Activated CD4-positive, alpha-beta T cell treated with anti-CD3 and anti-CD28 coated beads, Interleukin-2, amount 50 U/mL, for 16 hours (primary cell): ENCODE data around the gene SLC24A1.

Experiments
- DNase-seq: peaks from one replicate; pipeline ENCODE4 v3.0.0-alpha.2; 2020

SLC24A1 gene

DNA sequence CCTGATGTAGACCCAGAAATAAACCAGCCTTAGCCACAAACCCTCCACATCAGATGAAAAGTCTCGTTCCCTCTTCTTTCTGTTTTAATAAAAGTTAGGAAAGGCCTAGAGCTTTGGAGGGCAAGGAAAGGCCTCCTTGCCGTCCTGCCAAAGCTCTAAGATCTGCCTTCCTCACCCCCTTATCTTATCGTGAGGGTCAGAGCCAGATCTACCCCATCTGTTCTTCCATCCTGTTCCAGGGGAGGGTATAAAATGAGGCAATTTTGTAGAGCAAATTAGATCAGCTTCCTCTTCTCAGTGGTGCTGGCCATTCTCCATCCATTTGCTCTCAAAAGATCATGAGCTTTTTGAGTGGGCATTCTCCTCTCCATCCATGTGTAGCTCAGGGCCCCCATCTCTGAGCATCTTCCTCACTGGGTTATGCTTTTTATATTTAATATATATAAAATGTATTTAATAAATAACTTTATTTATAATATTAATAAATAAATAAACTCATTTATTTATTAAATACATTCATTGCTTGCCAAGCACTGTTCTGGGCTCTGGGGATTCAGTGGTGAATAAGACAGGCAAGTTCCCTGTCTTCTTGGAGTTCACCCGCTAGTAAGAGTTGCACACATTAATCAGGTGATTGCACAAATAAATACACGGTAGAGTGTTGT lies 2.0 kb upstream of the SLC24A1 start:
- no peak for DNase-seq

DNA sequence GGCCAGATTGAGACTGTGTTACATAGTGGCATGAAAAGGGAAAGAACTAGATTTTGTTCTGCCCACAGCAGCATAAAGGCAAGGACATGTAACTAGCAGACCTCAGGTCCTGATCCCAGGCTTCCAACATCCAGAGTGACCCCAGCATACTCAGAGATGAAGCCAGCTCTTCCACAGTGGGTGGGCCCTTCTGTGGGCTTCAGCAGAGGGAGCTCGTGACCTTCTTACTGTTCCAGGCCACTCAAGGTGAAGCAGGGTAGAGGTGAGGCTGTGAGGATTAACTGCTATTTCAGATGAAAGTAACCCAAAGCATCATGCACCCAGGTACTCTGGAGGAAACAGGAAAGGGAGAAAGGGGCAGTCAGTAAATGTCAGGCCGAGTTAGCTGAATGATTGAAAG lies 905 bp upstream of the SLC24A1 start:
- DNase-seq, result no peak

DNA sequence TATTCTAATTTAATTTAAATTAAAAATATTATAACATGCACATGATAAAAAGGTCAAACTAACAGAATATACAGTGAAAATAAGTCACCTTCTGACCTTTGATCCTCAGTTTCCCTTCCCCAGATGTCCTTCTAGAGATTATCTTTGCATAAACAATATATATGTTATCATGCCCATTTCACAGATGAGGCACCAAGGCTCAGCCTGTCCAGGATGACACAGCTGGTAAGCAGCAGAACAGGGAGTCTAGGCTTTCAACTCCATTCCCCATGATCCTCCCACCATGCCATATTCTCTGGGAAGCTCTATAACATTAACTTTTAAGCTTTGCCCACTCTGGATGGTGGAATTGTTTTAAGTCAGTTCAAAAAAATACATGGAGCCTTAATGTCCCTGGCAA lies 1.4 kb downstream of the SLC24A1 start:
- DNase-seq, result no peak

DNA sequence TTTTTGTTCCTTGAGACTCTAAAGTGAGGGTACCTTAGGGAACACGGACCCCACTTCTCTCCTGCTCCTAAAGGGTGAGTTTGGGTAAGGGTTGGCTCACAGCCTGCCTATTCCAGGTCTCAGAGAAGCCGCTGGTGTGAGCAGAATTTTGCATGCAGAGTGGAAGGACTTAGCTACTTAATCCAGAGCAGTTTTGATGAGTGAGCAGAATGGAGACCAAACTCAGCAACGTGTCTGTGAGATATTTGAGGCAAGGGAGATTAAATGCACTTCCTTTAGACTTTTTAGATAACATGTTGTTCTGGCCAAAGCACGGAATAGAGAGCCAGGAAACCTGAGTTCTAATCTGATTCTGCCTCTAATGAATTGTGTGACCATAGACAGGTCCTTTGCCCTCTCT lies 5.1 kb downstream of the SLC24A1 start:
- DNase-seq, result no peak

DNA sequence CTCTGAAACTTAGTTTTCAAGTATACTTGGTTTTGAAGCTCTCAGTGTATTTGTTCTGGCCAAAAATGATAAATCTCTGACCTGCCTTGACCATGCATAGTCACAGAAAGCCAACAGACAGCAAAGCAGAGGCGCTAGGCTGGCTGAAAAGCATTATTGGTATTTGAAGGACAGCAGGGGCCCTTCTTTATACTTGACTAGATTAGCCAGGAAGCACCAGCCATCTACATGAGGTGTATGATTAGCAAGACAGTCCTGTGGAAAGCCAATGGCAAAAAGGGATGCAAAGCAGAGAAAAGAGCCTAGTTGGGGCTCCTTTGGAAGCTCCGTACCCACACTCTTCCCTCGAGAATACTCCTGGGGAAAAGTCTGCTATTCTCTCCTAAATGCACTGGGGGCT lies 7.8 kb downstream of the SLC24A1 start:
- DNase-seq, result no peak

DNA sequence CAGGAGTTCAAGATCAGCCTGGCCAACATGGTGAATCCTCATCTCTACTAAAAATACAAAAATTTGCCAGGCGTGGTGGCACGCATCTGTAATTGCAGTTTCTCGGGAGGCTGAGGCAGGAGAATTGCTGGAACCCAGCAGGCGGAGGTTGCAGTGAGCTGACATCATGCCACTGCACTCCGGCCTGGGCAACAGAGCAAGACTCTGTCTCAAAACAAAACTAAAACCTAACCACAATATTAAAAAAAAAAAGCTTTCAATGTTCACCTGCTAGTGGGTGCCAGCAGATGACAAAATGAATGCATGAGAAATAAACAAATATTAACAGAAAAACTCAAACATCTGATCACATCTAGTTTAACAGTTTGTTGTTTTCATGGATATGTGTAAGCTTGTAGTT lies 9.0 kb downstream of the SLC24A1 start:
- DNase-seq, result peak; percentile 64

DNA sequence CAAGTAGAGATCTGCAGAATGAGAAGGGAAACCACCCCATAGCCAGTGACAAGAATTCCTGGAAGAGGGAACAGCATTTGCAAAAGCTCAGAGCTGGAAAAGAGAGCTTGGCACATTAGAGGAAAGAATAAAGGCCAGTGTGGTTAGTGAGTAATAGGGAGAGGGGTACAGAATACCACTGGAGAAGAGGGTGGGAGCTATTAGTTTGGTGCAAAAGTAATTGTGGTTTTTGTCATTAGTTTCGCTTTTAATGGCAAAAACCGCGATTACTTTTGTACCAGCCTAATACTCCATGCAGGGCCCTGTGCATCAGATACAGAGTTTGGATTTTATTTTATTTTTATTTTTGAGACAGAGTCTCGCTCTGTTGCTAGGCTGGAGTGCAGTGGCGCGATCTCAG lies 9.8 kb downstream of the SLC24A1 start:
- peak; percentile 45 for DNase-seq

DNA sequence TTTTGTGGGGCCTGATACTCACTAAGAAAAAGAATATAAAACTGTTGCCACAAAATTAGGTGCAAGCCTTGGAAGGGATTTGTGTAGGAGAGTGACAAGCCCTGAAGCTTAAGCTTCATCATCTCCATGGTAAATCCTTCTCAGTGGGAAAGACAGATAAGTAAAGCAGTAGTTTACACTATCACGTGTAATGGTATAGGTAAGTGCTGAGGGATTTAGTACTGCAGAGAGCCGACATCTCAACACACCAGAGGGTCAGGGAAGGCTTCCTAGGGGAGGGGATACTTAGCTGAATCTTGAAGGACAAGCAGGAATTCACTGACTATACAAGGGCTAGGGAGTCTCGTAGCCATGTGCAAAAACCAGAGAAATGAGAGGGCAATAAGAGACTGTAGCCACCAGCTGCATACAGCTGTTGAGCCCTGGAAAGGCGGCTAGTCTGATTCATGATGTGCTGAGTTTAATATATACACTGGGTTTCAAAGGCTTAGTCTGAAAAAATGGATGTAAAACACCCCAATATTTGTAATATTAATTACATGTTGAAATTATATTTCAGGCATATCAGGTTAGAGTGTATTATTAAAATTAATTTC lies 11.1 kb downstream of the SLC24A1 start:
- no peak for DNase-seq

DNA sequence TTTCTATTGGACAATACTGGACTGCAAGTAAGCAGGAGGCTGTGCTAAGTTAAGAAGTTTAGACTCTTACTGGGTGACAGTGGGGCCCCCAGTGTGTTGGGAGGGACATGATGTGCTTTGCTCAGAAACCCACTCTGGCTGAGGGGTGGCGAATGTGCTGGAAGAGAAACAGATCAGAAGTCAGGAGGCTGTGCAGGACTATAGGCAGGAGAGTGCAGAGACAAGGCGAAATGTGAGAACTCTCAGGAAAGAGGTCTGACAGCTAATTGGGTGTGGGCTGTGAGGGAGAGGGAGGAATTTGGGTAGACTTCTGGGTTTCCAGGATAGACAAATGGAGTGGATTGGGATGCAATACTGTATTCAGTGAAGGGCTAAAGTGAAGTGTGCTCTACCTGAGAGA lies 12.0 kb downstream of the SLC24A1 start:
- no peak for DNase-seq

DNA sequence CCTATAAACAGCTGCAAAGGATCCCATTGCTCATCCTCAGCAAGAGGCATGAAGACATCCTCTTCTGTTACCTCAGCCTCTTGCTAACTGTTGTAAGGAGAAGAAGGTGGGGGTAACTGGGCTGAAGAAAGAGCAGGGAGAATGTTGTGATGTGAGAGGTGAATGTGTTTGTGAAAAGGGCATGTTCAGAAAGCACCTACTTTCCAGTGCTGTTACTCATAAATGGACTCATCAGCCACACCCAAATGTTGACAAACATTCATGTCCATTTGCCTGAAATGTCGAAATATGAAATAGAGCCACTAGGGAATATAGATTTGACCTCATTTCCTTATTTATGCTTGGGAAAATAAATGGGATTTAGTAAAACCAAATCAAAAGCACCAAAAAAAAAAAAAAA lies 12.6 kb downstream of the SLC24A1 start:
- no peak for DNase-seq

DNA sequence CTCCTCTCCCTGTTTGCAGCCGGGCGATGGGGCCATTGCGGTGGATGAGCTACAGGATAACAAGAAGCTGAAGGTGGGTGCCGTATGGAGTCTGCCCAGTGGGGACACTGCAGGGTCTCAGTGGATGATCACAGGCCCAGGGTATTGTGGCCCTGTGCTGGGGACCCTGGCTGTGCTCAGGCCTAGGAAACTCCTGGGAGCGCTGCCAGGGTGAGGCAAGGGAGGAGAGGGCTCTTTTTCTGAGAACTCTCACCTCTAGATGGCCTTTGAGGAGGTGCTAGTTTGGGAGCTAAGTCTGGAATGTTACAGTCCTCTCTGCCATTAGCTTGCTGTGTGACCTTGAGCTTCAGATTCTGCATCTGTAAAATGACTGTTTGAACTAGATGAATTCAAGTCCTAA lies 16.4 kb downstream of the SLC24A1 start:
- DNase-seq, result no peak

DNA sequence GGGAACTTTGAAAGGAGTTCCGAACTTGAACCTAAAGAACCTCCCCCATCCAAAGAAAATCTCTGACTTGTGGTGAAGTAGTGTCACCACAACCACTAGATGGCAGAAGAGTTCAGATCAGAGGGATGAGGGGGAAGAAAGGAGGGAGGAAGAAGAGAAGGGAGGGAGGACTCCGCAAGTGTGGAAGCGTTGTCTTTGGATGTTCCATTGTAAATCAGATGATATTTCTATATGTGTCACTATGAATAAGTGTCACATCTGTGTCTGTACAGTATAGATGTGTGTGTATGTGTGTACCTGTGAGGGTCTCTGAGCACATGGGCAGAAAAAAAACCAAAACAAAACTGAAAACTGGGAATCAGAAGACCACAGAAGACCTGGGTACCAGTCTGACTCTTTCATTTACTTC lies 16.9 kb downstream of the SLC24A1 start:
- DNase-seq, result peak; percentile 78

DNA sequence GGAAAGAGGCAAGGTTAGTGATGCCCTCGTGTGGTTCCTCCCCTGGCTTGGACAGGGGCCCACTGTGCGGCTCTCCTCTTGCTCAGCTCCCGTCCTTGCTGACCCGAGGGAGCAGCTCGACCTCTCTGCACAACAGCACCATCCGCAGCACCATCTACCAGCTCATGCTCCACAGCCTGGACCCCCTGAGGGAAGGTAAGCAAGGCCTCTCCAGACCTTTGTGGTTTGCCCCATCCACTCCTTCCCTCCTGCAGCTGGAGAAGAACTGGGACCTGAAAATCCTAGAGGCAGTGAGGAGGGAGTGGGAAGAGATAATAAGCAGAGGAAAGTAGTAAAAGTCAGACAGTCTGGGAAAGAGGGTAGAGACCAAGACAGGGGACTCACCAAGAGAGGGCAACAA lies 17.8 kb downstream of the SLC24A1 start:
- DNase-seq, result no peak

DNA sequence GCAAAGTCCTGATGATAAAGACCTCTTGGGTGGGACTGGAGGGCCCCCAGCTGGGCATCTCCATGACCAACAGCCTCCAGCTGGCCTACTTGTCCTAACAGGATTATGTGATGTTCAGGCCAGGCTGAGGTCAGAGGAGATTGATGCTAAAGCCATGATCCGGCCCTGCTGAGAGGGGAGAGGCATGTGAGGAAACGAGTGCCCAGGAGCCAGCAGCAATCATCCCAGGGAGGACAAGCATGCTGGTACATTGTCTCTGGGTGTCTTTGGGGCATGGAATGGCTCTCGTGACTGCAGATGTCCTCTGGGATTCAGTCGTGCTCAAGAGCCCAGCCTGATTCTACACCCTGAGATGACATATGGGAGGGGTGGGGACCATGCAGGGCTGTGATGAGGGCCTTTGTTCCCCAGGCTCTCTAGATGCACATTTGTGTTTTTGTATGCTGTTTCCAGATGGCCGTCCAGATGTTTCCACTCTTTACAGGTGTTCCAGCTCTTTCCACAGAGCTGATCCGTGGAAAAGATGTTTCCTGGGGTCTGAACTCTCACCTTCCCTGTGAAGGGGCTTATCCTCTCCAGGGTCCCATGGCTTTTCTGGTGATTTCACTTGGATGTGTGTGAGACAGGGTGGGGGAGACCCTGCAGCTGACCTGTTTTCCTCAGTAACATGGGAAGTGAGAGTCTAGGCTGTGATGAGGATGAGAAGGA lies 20.2 kb downstream of the SLC24A1 start:
- no peak for DNase-seq

DNA sequence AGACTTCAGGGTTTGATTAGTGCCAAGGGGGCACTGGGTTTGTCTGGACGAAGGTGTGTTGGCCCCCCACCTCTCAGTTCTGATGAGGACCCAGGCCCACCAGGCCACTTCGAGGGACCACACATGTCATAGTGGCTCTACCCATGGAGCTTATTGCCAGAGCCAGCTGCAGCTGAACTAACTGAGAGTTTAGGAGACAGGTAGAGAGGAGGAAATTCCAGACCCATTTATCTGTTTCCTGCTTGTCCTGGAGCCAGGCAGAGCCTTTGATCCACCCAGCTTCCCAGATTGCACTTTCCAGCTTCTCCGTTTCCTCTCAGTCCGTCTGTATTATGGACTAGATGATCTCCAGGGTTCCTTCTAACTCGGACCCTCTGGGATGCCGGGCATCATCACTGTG lies 20.9 kb downstream of the SLC24A1 start:
- no peak for DNase-seq

DNA sequence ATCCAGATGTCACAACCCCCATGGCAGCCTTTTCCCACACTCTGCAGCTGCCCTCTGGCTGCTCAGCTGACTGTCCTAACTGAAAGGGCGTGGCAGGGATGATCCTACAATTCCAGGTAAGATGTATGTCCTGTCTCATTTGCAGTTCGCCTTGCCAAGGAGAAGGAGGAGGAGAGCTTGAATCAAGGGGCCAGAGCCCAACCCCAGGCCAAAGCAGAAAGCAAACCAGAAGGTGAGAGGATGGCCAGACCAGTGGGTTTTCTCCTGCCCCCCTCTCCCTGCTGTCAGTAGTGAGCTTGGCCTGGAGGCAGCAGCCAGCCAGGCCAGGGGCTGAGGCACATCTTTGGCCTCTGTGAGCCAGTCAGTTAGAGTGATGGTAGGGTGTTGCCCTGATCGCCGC lies 22.5 kb downstream of the SLC24A1 start:
- DNase-seq, result no peak

DNA sequence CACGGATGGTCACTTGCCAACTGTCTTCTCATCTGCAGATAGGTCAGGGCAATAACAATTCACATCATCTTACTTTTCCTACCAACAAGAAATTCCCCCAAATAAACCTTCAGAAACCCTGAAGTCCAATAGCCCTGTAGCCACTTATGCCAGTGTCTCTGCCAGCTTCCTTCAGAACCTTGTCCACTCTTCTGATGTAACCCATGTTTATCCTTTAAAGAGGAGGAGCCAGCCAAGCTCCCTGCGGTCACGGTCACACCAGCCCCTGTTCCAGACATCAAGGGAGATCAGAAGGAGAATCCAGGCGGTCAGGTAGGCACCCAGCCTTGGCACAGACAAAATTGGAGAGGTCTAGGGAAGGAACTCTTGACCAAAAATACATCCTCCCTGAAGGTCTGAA lies 23.7 kb downstream of the SLC24A1 start:
- no peak for DNase-seq

DNA sequence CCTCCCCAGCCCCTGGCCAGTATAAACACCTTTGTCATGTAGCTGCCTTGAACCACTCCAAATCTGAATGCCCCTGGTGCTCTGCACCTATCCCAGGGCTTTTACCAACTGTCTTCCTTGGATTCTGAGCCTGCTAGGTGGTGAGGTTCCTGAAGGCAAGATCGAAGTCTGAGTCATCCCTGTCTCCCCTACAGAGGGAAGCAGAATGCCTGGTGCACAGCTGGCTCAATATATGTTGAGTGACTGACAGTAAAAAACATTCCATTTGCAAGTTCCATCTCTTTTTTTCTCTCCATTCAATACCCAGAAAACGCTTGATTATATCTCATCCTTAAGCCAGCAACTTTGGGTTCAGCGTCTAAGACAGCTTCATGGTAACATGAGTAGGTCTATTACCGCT lies 24.7 kb downstream of the SLC24A1 start:
- DNase-seq, result no peak

DNA sequence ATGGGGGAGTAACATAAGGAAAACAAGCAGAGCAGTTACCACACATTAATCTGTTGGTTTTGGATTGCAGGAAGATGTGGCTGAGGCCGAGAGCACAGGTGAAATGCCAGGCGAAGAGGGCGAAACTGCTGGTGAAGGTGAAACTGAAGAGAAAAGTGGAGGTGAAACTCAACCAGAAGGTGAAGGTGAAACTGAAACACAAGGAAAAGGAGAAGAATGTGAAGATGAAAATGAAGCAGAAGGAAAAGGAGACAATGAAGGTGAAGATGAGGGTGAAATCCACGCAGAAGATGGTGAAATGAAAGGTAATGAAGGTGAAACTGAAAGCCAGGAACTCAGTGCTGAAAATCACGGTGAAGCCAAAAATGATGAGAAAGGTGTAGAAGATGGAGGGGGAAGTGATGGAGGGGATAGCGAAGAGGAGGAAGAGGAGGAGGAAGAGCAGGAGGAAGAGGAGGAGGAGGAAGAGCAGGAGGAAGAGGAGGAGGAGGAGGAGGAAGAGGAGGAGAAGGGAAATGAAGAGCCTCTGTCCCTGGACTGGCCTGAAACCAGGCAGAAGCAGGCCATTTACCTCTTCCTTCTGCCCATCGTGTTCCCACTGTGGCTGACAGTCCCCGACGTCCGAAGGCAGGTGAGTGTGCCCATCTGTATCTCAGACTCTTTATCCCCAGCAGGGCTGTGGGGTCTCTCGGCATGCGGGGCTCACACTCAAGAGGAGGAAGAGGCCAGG lies 28.7 kb downstream of the SLC24A1 start:
- DNase-seq, result no peak

DNA sequence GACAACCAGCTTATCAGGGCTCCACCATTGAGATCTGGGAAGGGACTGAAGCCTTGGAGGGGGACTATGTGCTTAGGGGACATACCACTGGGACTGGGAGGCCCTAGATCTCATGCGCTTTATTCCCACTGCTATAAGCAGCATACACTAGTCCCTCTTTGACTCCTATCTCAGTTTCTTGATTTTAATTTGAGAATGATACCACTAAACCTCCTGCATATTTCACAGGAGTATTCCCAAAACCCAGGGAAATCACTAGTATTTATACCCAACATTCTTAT lies 29.2 kb downstream of the SLC24A1 start:
- DNase-seq, result no peak

DNA sequence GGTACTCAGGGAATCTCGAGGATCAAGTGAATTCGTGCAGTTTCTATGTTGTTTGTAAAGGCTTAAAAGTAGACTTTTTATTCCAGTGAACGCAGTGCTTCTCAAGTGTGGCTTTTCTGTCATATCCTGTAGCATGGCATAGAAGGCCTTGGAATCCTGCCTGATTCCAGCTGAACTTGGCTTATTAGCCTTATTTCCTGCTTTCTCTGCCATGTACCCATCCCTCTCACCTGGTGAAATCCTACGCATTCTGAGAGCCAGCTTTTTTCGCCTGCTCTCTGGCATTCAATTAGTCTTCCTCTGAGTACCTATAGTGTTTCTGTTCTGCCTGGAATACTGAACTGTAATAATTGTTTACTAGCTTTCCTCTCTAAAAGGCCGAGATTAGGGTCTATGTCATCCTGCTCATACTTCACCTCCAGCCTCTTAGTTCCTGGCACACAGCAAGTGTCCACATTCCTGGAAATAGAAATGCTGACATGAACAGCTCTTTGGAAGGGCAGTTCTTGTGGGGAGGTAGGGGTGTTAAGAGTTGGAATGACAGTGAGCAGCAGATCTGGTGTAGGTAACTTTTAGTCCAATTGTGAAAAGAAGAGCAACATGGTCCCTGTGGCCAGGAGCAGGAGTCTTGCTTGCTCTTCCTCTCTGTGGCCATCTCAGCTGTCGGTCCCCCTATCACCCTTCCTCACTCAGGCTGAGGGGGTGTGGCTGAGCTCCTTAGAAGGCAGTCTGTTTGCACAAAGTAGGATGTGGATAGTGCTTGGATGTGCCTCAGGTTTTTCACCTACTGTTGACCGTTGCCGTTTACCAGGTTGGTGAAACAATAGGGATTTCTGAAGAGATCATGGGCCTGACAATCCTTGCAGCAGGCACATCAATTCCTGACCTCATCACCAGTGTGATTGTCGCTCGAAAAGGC lies 30.4 kb downstream of the SLC24A1 start:
- no peak for DNase-seq

DNA sequence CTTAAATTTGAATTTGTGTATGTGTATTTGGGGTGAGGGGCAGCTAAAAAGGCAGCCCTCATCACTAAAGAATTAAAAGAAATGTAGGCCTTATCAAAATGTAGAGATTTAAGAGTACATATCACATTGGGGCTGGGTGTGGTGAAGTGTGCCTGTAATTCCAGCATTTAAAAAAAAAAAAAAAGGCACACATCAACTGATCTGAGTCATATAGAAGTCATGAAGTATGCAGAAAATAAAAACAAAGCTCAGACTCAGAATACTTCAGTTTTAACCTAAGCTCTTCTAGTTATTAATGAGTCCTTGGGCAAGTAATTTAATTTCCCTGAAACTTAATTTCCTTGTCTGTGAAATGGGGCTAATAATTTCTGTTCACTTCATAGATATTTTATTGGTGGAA lies 31.6 kb downstream of the SLC24A1 start:
- no peak for DNase-seq
